ENCODE data around the gene DAW1. TPM values are rescaled to one million over a fixed set of nuclear protein-coding genes. Genes with fewer than 3 reads are reported as not detected.

DAW1 gene
- polyA plus RNA-seq (2013) = not detected

- Histone ChIP-seq H3K36me3 (ENCODE audit: control insufficient read depth in 4 of 4, insufficient read depth in 4 of 4, low read length in 3 of 4) (no peaks in the 10 kb centered on the region), H3K27me3 (replicated peaks in 2 of 5; ENCODE audit: control insufficient read depth in 4 of 5, insufficient read depth in 5 of 5, low read length in 4 of 5) (peaks cover 0 to 32% (median 3%) of the 10 kb centered on the region in 5 experiments), H3K27ac (ENCODE audit: insufficient read depth in 1 of 2, low read depth in 1 of 2, low read length in 2 of 2, poor library complexity in 1 of 2, severe bottlenecking in 2 of 2) (no peak within 1 kb of the TSS), H3K9me3 (ENCODE audit: control extremely low read depth in 1 of 5, control insufficient read depth in 4 of 5, insufficient read depth in 2 of 5, low read depth in 1 of 5, low read length in 4 of 5) (no peaks in the 10 kb centered on the region), H3K4me1 (ENCODE audit: control extremely low read depth in 1 of 4, control insufficient read depth in 4 of 4, insufficient read depth in 4 of 4, low read length in 3 of 4) (peaks cover 0 to 5% (median 5%) of the 10 kb centered on the region in 4 experiments), H3K4me3 (ENCODE audit: control insufficient read depth in 1 of 7, extremely low read depth in 1 of 7, insufficient read depth in 4 of 7, low read depth in 2 of 7, low read length in 6 of 7) (peak within 1 kb of the TSS in 5 of 7 experiments; percentile 1 to 64 (median 54))
- peak; percentile 56 to 84 (median 73) for DNase-seq
- ChIA-PET CTCF (interaction anchor here (1.7 kb wide), 1 partner anchor 19 kb away, joined by 6 read pairs; no protein-coding TSS in a partner anchor), POLR2A (no interaction called here)
- 2% methylated on average over 34 of the region's 34 CpGs for WGBS (ENCODE audit: insufficient coverage)
Measured at GRCh38 chr2:227871375-227871791, at the start of gene DAW1. Gene DAW1 (plus strand): TSS chr2:227871631. CDS start chr2:227871690, 59 bp downstream.

- DNase-seq = no peak
- Histone ChIP-seq H3K9me3 (ENCODE audit: control extremely low read depth in 1 of 5, control insufficient read depth in 4 of 5, insufficient read depth in 2 of 5, low read depth in 1 of 5, low read length in 4 of 5) (no peaks in the 10 kb centered on the region), H3K4me1 (ENCODE audit: control extremely low read depth in 1 of 4, control insufficient read depth in 4 of 4, insufficient read depth in 4 of 4, low read length in 3 of 4) (peaks cover 0 to 3% (median 0%) of the 10 kb centered on the region in 4 experiments), H3K27ac (ENCODE audit: insufficient read depth in 1 of 2, low read depth in 1 of 2, low read length in 2 of 2, poor library complexity in 1 of 2, severe bottlenecking in 2 of 2) (no peak overlapping the region), H3K4me3 (ENCODE audit: control insufficient read depth in 1 of 7, extremely low read depth in 1 of 7, insufficient read depth in 4 of 7, low read depth in 2 of 7, low read length in 6 of 7) (no peak overlapping the region), H3K36me3 (ENCODE audit: control insufficient read depth in 4 of 4, insufficient read depth in 4 of 4, low read length in 3 of 4) (no peaks in the 10 kb centered on the region), H3K27me3 (replicated peaks in 2 of 5; ENCODE audit: control insufficient read depth in 4 of 5, insufficient read depth in 5 of 5, low read length in 4 of 5) (peaks cover 0 to 2% (median 0%) of the 10 kb centered on the region in 5 experiments)
- CTCF ChIA-PET = no interaction called here
- POLR2A ChIA-PET = no interaction called here
- 89% methylated on average over 1 of the region's 2 CpGs for WGBS (ENCODE audit: insufficient coverage)
Measured at GRCh38 chr2:227822416-227823003, 48.9 kb upstream of the DAW1 start.

GRCh38 chr2:227823922-227824321 lies 47.5 kb upstream of the DAW1 start:
- Histone ChIP-seq H3K9me3 (ENCODE audit: control extremely low read depth in 1 of 5, control insufficient read depth in 4 of 5, insufficient read depth in 2 of 5, low read depth in 1 of 5, low read length in 4 of 5) (no peaks in the 10 kb centered on the region), H3K4me3 (ENCODE audit: control insufficient read depth in 1 of 7, extremely low read depth in 1 of 7, insufficient read depth in 4 of 7, low read depth in 2 of 7, low read length in 6 of 7) (no peak overlapping the region), H3K4me1 (ENCODE audit: control extremely low read depth in 1 of 4, control insufficient read depth in 4 of 4, insufficient read depth in 4 of 4, low read length in 3 of 4) (peaks cover 0 to 3% (median 0%) of the 10 kb centered on the region in 4 experiments), H3K27ac (ENCODE audit: insufficient read depth in 1 of 2, low read depth in 1 of 2, low read length in 2 of 2, poor library complexity in 1 of 2, severe bottlenecking in 2 of 2) (no peak overlapping the region), H3K27me3 (replicated peaks in 2 of 5; ENCODE audit: control insufficient read depth in 4 of 5, insufficient read depth in 5 of 5, low read length in 4 of 5) (peaks cover 0 to 2% (median 0%) of the 10 kb centered on the region in 5 experiments), H3K36me3 (ENCODE audit: control insufficient read depth in 4 of 4, insufficient read depth in 4 of 4, low read length in 3 of 4) (no peaks in the 10 kb centered on the region)
- POLR2A ChIA-PET = no interaction called here
- CTCF ChIA-PET = no interaction called here
- WGBS (ENCODE audit: insufficient coverage) = 86% methylated on average over 1 of the region's 2 CpGs
- no peak for DNase-seq

GRCh38 chr2:227824711-227825110 lies 46.7 kb upstream of the DAW1 start:
- POLR2A ChIA-PET = no interaction called here
- H3K4me3 ChIP-seq (ENCODE audit: control insufficient read depth in 1 of 7, extremely low read depth in 1 of 7, insufficient read depth in 4 of 7, low read depth in 2 of 7, low read length in 6 of 7) = no peak overlapping the region
- CTCF ChIA-PET = no interaction called here
- no peaks in the 10 kb centered on the region for H3K4me1 ChIP-seq (ENCODE audit: control extremely low read depth in 1 of 4, control insufficient read depth in 4 of 4, insufficient read depth in 4 of 4, low read length in 3 of 4)
- H3K27me3 ChIP-seq (replicated peaks in 2 of 5; ENCODE audit: control insufficient read depth in 4 of 5, insufficient read depth in 5 of 5, low read length in 4 of 5) = peaks cover 0 to 2% (median 0%) of the 10 kb centered on the region in 5 experiments
- WGBS (ENCODE audit: insufficient coverage) = 96% methylated on average over 5 of the region's 7 CpGs
- no peak overlapping the region for H3K27ac ChIP-seq (ENCODE audit: insufficient read depth in 1 of 2, low read depth in 1 of 2, low read length in 2 of 2, poor library complexity in 1 of 2, severe bottlenecking in 2 of 2)
- H3K9me3 ChIP-seq (ENCODE audit: control extremely low read depth in 1 of 5, control insufficient read depth in 4 of 5, insufficient read depth in 2 of 5, low read depth in 1 of 5, low read length in 4 of 5) = no peaks in the 10 kb centered on the region
- H3K36me3 ChIP-seq (ENCODE audit: control insufficient read depth in 4 of 4, insufficient read depth in 4 of 4, low read length in 3 of 4) = no peaks in the 10 kb centered on the region
- DNase-seq = no peak

- Histone ChIP-seq H3K36me3 (ENCODE audit: control insufficient read depth in 4 of 4, insufficient read depth in 4 of 4, low read length in 3 of 4) (no peaks in the 10 kb centered on the region), H3K27me3 (replicated peaks in 2 of 5; ENCODE audit: control insufficient read depth in 4 of 5, insufficient read depth in 5 of 5, low read length in 4 of 5) (no peaks in the 10 kb centered on the region), H3K4me1 (ENCODE audit: control extremely low read depth in 1 of 4, control insufficient read depth in 4 of 4, insufficient read depth in 4 of 4, low read length in 3 of 4) (no peaks in the 10 kb centered on the region), H3K4me3 (ENCODE audit: control insufficient read depth in 1 of 7, extremely low read depth in 1 of 7, insufficient read depth in 4 of 7, low read depth in 2 of 7, low read length in 6 of 7) (no peak overlapping the region), H3K9me3 (ENCODE audit: control extremely low read depth in 1 of 5, control insufficient read depth in 4 of 5, insufficient read depth in 2 of 5, low read depth in 1 of 5, low read length in 4 of 5) (no peaks in the 10 kb centered on the region), H3K27ac (ENCODE audit: insufficient read depth in 1 of 2, low read depth in 1 of 2, low read length in 2 of 2, poor library complexity in 1 of 2, severe bottlenecking in 2 of 2) (no peak overlapping the region)
- ChIA-PET POLR2A (no interaction called here), CTCF (no interaction called here)
- DNase-seq = no peak
- 80% methylated on average over 10 of the region's 10 CpGs for WGBS (ENCODE audit: insufficient coverage)
Measured at GRCh38 chr2:227826019-227826521, 45.4 kb upstream of the DAW1 start.

GRCh38 chr2:227826563-227826962 lies 44.9 kb upstream of the DAW1 start:
- Histone ChIP-seq H3K27me3 (replicated peaks in 2 of 5; ENCODE audit: control insufficient read depth in 4 of 5, insufficient read depth in 5 of 5, low read length in 4 of 5) (no peaks in the 10 kb centered on the region), H3K36me3 (ENCODE audit: control insufficient read depth in 4 of 4, insufficient read depth in 4 of 4, low read length in 3 of 4) (no peaks in the 10 kb centered on the region), H3K4me1 (ENCODE audit: control extremely low read depth in 1 of 4, control insufficient read depth in 4 of 4, insufficient read depth in 4 of 4, low read length in 3 of 4) (no peaks in the 10 kb centered on the region), H3K4me3 (ENCODE audit: control insufficient read depth in 1 of 7, extremely low read depth in 1 of 7, insufficient read depth in 4 of 7, low read depth in 2 of 7, low read length in 6 of 7) (no peak overlapping the region), H3K27ac (ENCODE audit: insufficient read depth in 1 of 2, low read depth in 1 of 2, low read length in 2 of 2, poor library complexity in 1 of 2, severe bottlenecking in 2 of 2) (no peak overlapping the region), H3K9me3 (ENCODE audit: control extremely low read depth in 1 of 5, control insufficient read depth in 4 of 5, insufficient read depth in 2 of 5, low read depth in 1 of 5, low read length in 4 of 5) (no peaks in the 10 kb centered on the region)
- ChIA-PET CTCF (no interaction called here), POLR2A (no interaction called here)
- no peak for DNase-seq
- WGBS (ENCODE audit: insufficient coverage) = 8% methylated on average over 2 of the region's 2 CpGs

GRCh38 chr2:227827143-227827542 lies 44.3 kb upstream of the DAW1 start:
- ChIA-PET POLR2A (no interaction called here), CTCF (no interaction called here)
- Histone ChIP-seq H3K4me3 (ENCODE audit: control insufficient read depth in 1 of 7, extremely low read depth in 1 of 7, insufficient read depth in 4 of 7, low read depth in 2 of 7, low read length in 6 of 7) (no peak overlapping the region), H3K27me3 (replicated peaks in 2 of 5; ENCODE audit: control insufficient read depth in 4 of 5, insufficient read depth in 5 of 5, low read length in 4 of 5) (no peaks in the 10 kb centered on the region), H3K9me3 (ENCODE audit: control extremely low read depth in 1 of 5, control insufficient read depth in 4 of 5, insufficient read depth in 2 of 5, low read depth in 1 of 5, low read length in 4 of 5) (no peaks in the 10 kb centered on the region), H3K27ac (ENCODE audit: insufficient read depth in 1 of 2, low read depth in 1 of 2, low read length in 2 of 2, poor library complexity in 1 of 2, severe bottlenecking in 2 of 2) (no peak overlapping the region), H3K4me1 (ENCODE audit: control extremely low read depth in 1 of 4, control insufficient read depth in 4 of 4, insufficient read depth in 4 of 4, low read length in 3 of 4) (no peaks in the 10 kb centered on the region), H3K36me3 (ENCODE audit: control insufficient read depth in 4 of 4, insufficient read depth in 4 of 4, low read length in 3 of 4) (no peaks in the 10 kb centered on the region)
- WGBS (ENCODE audit: insufficient coverage) = 91% methylated on average over 6 of the region's 7 CpGs
- DNase-seq = no peak

Measured in common myeloid progenitor, CD34-positive (primary cell).